HUES64 (cell line): ENCODE measurements around the gene DHRS7C. TPM values are rescaled to one million over a fixed set of nuclear protein-coding genes. Genes with fewer than 3 reads are reported as not detected.

Source experiments
- H3K27ac ChIP-seq: 2 replicates; pipeline ENCODE4 v1.7.0; 2013; ENCODE audit warnings: low read depth, low read length, inconsistent platforms
- H3K27me3 ChIP-seq: 2 replicates; pipeline ENCODE4 v1.6.1; 2013; ENCODE audit warnings: mild to moderate bottlenecking, low read length; ENCODE audit not compliant: insufficient read depth
- H3K36me3 ChIP-seq: 2 replicates; pipeline ENCODE4 v1.6.1; 2013; ENCODE audit warnings: mild to moderate bottlenecking, low read length; ENCODE audit not compliant: insufficient read depth
- H3K4me1 ChIP-seq: 2 replicates; pipeline ENCODE4 v1.6.1; 2013; ENCODE audit warnings: mild to moderate bottlenecking, low read length, moderate library complexity; ENCODE audit not compliant: insufficient read depth
- H3K4me3 ChIP-seq: 2 replicates; pipeline ENCODE4 v1.5.1; 2013; ENCODE audit warnings: mild to moderate bottlenecking, low read length, moderate library complexity
- H3K9ac ChIP-seq: 2 replicates; pipeline ENCODE4 v1.6.1; 2013; ENCODE audit warnings: mild to moderate bottlenecking, low read depth, low read length
- H3K9me3 ChIP-seq: 2 replicates; pipeline ENCODE4 v1.6.1; 2013; ENCODE audit warnings: low read depth, low read length; ENCODE audit not compliant: insufficient read depth
- WGBS: fragments of 150-250, 120-280 bp; methylation state at CpG from one replicate; pipeline ENCODE4 v1.1.7; 2013; ENCODE audit warnings: missing lambda C conversion rate; 5-methylcytosine and 5-hydroxymethylcytosine counted together
- polyA plus RNA-seq, 2 experiments: library from polyadenylated mRNA; stranded (reverse); fragments of 50-300 nt; gene quantifications; one replicate each; pipeline ENCODE4 v1.2.3, GENCODE V29; 2013

Gene DHRS7C, protein sequence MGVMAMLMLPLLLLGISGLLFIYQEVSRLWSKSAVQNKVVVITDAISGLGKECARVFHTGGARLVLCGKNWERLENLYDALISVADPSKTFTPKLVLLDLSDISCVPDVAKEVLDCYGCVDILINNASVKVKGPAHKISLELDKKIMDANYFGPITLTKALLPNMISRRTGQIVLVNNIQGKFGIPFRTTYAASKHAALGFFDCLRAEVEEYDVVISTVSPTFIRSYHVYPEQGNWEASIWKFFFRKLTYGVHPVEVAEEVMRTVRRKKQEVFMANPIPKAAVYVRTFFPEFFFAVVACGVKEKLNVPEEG
- polyA plus RNA-seq (2013, experiment 1 of 2): not detected
- polyA plus RNA-seq (2013, experiment 2 of 2): not detected

- no peak within 1 kb of the TSS for H3K27ac ChIP-seq
- 86% methylated on average over 15 of the region's 15 CpGs for WGBS
- no peaks in the 10 kb centered on the region for H3K36me3 ChIP-seq
- no peaks in the 10 kb centered on the region for H3K27me3 ChIP-seq
- H3K4me3 ChIP-seq: no peak within 1 kb of the TSS
- no peaks in the 10 kb centered on the region for H3K4me1 ChIP-seq
- H3K9me3 ChIP-seq: no peaks in the 10 kb centered on the region
- no peak within 1 kb of the TSS for H3K9ac ChIP-seq
These were observed at the start of gene DHRS7C for GRCh38 chr17:9790889-9791876. TSS of gene DHRS7C (minus strand) at chr17:9791592. CDS start at chr17:9791284, 308 bp downstream.

- H3K9ac ChIP-seq: no peak overlapping the region
These were observed 48.0 kb upstream of the DHRS7C start for GRCh38 chr17:9839433-9839832.

DNA sequence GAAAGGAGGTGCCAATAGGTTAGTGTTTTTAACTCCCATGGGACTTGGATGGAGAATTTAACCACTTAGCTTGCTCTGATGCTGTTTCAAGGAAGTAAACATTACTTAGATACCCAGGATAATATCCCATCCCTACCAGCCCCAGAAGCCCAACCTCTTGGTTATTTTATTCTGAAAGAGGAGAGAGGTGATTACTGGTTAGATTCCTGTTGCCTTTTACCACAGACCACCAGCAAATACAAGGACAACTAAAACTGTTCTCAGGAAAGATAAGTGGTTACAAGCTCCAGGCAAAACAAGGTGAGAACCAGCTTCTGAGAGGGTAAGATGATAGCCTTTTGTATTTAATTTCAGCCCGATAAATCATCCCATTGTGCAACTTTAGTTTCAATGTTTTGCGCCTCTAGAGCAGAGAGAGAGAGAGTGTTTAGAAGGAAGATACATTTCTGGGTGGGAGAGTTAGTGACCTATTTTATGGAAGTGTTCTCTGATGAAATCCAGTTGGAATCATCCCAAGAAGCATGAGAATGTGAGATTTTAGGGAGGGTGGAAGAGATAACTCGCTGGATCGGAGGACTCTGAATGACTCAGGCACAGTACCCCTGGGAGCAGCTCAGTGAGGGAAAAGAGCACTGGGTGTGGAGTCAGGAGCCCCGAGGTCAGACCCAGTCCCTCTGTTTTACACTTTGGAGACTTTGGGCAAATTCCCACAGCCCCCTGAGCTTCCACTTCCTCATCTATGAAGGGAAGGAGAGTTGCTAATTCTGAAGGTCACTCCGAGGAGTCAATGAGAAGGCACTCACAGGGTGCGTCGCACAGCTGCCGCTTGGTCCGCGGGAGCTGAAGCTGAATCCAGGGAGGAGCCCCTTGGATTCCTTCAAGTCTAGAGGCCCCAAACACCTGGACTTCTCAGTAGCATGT lies 46.4 kb upstream of the DHRS7C start:
- Histone ChIP-seq H3K4me3 (no peak overlapping the region), H3K27ac (no peak overlapping the region), H3K27me3 (0 out of 2 replicates have a peak, but pooled peaks cover 5% of the 10 kb centered on the region), H3K4me1 (peaks cover 6% of the 10 kb centered on the region; the same call in 1 of the 2 replicates), H3K9ac (no peak overlapping the region), H3K9me3 (no peaks in the 10 kb centered on the region), H3K36me3 (no peaks in the 10 kb centered on the region)
- WGBS: 83% methylated on average over 11 of the region's 11 CpGs

More at GRCh38 chr17:9839433-9839832, 48.0 kb upstream of the DHRS7C start:
- no peak overlapping the region for H3K4me3 ChIP-seq
- WGBS: 48% methylated on average over 4 of the region's 4 CpGs
- H3K27me3 ChIP-seq: 0 out of 2 replicates have a peak, but pooled peaks cover 5% of the 10 kb centered on the region
- H3K4me1 ChIP-seq: peaks cover 6% of the 10 kb centered on the region; the same call in 1 of the 2 replicates
- no peaks in the 10 kb centered on the region for H3K9me3 ChIP-seq
- no peak overlapping the region for H3K27ac ChIP-seq
- H3K36me3 ChIP-seq: no peaks in the 10 kb centered on the region

GRCh38 chr17:9833922-9834321 lies 42.5 kb upstream of the DHRS7C start:
- H3K9ac ChIP-seq: no peak overlapping the region
- 99% methylated on average over 3 of the region's 4 CpGs for WGBS

GRCh38 chr17:9830711-9831110 lies 39.3 kb upstream of the DHRS7C start:
- 97% methylated on average over 2 of the region's 2 CpGs for WGBS
- Histone ChIP-seq H3K36me3 (no peaks in the 10 kb centered on the region), H3K4me1 (no peaks in the 10 kb centered on the region), H3K9me3 (no peaks in the 10 kb centered on the region), H3K9ac (no peak overlapping the region), H3K27ac (no peak overlapping the region), H3K27me3 (no peaks in the 10 kb centered on the region), H3K4me3 (no peak overlapping the region)

More at GRCh38 chr17:9833922-9834321, 42.5 kb upstream of the DHRS7C start:
- Histone ChIP-seq H3K4me3 (no peak overlapping the region), H3K27me3 (0 out of 2 replicates have a peak, but pooled peaks cover 5% of the 10 kb centered on the region), H3K27ac (no peak overlapping the region), H3K4me1 (peaks cover 6% of the 10 kb centered on the region; the same call in 1 of the 2 replicates), H3K9me3 (no peaks in the 10 kb centered on the region), H3K36me3 (no peaks in the 10 kb centered on the region)

- WGBS: 86% methylated on average over 1 of the region's 2 CpGs
- H3K27me3 ChIP-seq: no peaks in the 10 kb centered on the region
- no peak overlapping the region for H3K9ac ChIP-seq
- H3K9me3 ChIP-seq: no peaks in the 10 kb centered on the region
- no peaks in the 10 kb centered on the region for H3K36me3 ChIP-seq
- H3K4me1 ChIP-seq: no peaks in the 10 kb centered on the region
- no peak overlapping the region for H3K27ac ChIP-seq
- H3K4me3 ChIP-seq: no peak overlapping the region
These were observed 38.0 kb upstream of the DHRS7C start for GRCh38 chr17:9829343-9829742.

- Histone ChIP-seq H3K27ac (no peak overlapping the region), H3K4me1 (no peaks in the 10 kb centered on the region), H3K4me3 (no peak overlapping the region), H3K36me3 (no peaks in the 10 kb centered on the region), H3K9ac (no peak overlapping the region), H3K27me3 (no peaks in the 10 kb centered on the region), H3K9me3 (no peaks in the 10 kb centered on the region)
- WGBS: 88% methylated on average over 12 of the region's 13 CpGs
These were observed 37.2 kb upstream of the DHRS7C start for GRCh38 chr17:9828296-9829295.

DNA sequence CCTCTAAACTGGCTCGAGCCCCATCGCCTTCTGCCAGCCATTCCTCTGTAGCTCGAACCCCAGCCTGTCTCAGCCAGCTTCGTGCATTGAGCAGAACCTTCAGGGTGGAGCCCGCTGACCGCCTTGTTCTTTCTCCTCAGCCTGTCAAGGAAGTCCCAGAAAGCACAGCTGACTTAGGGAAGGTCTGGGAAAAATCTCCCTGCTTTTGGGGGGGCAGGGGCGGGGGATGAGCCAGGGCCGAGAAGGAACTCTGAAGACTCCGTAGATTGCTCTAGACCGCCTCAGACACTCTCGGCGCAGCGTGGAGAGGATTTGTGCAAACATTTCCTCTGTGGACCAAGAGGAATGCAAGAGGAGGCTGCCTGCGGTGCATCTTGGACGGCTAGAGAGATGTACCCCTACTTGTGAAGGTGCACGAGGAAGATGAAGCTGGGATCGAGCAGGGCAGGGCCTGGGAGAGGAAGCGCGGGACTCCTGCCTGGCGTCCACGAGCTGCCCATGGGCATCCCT lies 34.3 kb upstream of the DHRS7C start, which contains the start of gene GLP2R:
GLP2R (plus strand) TSS at position 284 of the 510 bp plus-strand sequence; CDS start at position 424, 140 bp downstream.
- no peaks in the 10 kb centered on the region for H3K27me3 ChIP-seq
- no peak within 1 kb of the TSS for H3K27ac ChIP-seq
- no peak within 1 kb of the TSS for H3K9ac ChIP-seq
- no peaks in the 10 kb centered on the region for H3K36me3 ChIP-seq
- no peaks in the 10 kb centered on the region for H3K4me1 ChIP-seq
- WGBS: 89% methylated on average over 21 of the region's 21 CpGs
- no peak within 1 kb of the TSS for H3K4me3 ChIP-seq
- H3K9me3 ChIP-seq: no peaks in the 10 kb centered on the region

DNA sequence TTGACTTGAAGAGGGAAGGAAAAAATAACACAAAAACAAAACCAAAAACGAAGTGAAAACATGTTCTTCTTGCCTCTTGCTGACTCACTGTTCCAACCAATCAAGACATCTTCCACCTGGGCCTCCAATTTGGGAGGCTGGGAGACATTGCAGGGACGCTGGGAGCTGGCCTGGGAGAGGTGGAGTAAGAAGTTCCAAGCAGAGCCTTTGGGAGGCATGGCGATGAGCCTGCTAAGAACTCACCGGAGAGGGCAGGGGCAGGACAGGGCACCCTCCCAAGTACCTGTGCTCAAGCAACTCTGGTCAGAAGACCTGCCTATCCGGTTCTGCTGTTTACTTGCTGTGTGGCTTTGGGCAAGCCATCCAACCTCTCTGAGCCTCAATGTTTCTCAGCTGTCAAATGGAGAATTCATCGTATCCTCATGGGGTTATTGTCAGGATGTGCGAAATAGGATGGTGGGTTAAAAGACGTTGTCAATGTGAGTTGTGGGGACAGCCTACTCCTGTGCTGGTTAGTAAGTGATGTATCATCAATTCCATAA lies 33.5 kb upstream of the DHRS7C start:
- H3K4me1 ChIP-seq: no peaks in the 10 kb centered on the region
- no peaks in the 10 kb centered on the region for H3K27me3 ChIP-seq
- 89% methylated on average over 8 of the region's 8 CpGs for WGBS

More for the DNA sequence above, 33.5 kb upstream of the DHRS7C start:
- H3K27ac ChIP-seq: no peak overlapping the region
- no peak overlapping the region for H3K9ac ChIP-seq
- H3K9me3 ChIP-seq: no peaks in the 10 kb centered on the region
- H3K4me3 ChIP-seq: no peak overlapping the region
- H3K36me3 ChIP-seq: no peaks in the 10 kb centered on the region
